IMR-90 (cell line): Measurements from ENCODE around the gene PTPRN2. TPM values are rescaled to one million over a fixed set of nuclear protein-coding genes. Genes with fewer than 3 reads are reported as not detected.

Experiments used
- ATAC-seq: fragments of 200-7000 bp; cut with Tn5 transposase; 2 replicates; pipeline ENCODE4 v1.9.1; 2020; ENCODE audit warnings: low read depth, mild to moderate bottlenecking, moderate library complexity
- BruUV-seq: library from RNA; stranded (reverse); fragments of 400-500 nt; replicated peaks from 2 replicates; lab custom pipeline; 2021; lab: Mats Ljungman, UMichigan
- CTCF ChIA-PET: fragments of 300-600 bp; formaldehyde crosslinking; extraction: SDS; loops from one replicate; lab custom pipeline; 2021; ENCODE audit warnings: antibody characterized with exemption; lab: Yijun Ruan, JAX
- POLR2A ChIA-PET: fragments of 300-600 bp; sonication (Branson Sonifier 250); formaldehyde crosslinking; loops from one replicate; lab custom pipeline; 2022; ENCODE audit warnings: antibody characterized with exemption; ENCODE audit not compliant: unreplicated experiment; lab: Charles Lee
- DNase-seq: peaks from one replicate; pipeline ENCODE4 v3.0.0; 2013
- H2AFZ ChIP-seq: replicated peaks from 2 replicates; pipeline ENCODE3; 2013; ENCODE audit warnings: low read length, mild to moderate bottlenecking; ENCODE audit not compliant: poor library complexity
- H2AK5ac ChIP-seq: 2 replicates; pipeline ENCODE4 v1.6.1; 2013; ENCODE audit warnings: low read depth, low read length, inconsistent platforms
- H2AK9ac ChIP-seq: replicated peaks from 2 replicates; pipeline ENCODE3; 2013; ENCODE audit warnings: mild to moderate bottlenecking, low read depth, low read length, moderate library complexity; ENCODE audit not compliant: poor library complexity
- H2BK120ac ChIP-seq: 2 replicates; pipeline ENCODE4 v1.6.1; 2013; ENCODE audit warnings: low read depth, low read length, inconsistent platforms
- H2BK15ac ChIP-seq: 3 replicates; pipeline ENCODE4 v1.6.1; 2013; ENCODE audit warnings: low read depth, low read length, inconsistent platforms
- H2BK20ac ChIP-seq: 2 replicates; pipeline ENCODE4 v1.6.1; 2013; ENCODE audit warnings: low read depth, mild to moderate bottlenecking, inconsistent platforms, low read length, moderate library complexity
- H2BK5ac ChIP-seq: 2 replicates; pipeline ENCODE4 v1.6.1; 2013; ENCODE audit warnings: mild to moderate bottlenecking, low read depth, low read length, inconsistent platforms; ENCODE audit not compliant: poor library complexity, severe bottlenecking
- H3K14ac ChIP-seq: replicated peaks from 2 replicates; pipeline ENCODE4 v1.6.1; 2013; ENCODE audit warnings: low read depth, low read length, inconsistent platforms
- H3K18ac ChIP-seq: 2 replicates; pipeline ENCODE4 v1.6.1; 2013; ENCODE audit warnings: low read depth, low read length, control low read depth
- H3K23ac ChIP-seq: 2 replicates; pipeline ENCODE4 v1.6.1; 2013; ENCODE audit warnings: low read depth, low read length, inconsistent platforms
- H3K27ac ChIP-seq: 2 replicates; pipeline ENCODE4 v1.5.1; 2013; ENCODE audit warnings: mild to moderate bottlenecking, control low read depth, low read length; ENCODE audit not compliant: insufficient read depth
- H3K27me3 ChIP-seq: 2 replicates; pipeline ENCODE4 v1.6.1; 2013; ENCODE audit warnings: low read length; ENCODE audit not compliant: control insufficient read depth, insufficient read depth
- H3K36me3 ChIP-seq: 2 replicates; pipeline ENCODE4 v1.6.1; 2013; ENCODE audit warnings: low read length, mixed read lengths; ENCODE audit not compliant: control insufficient read depth, insufficient read depth
- H3K4ac ChIP-seq: 2 replicates; pipeline ENCODE4 v1.6.1; 2013; ENCODE audit warnings: low read depth, low read length, inconsistent platforms
- H3K4me1 ChIP-seq: 2 replicates; pipeline ENCODE4 v1.6.1; 2013; ENCODE audit warnings: low read length, mixed read lengths; ENCODE audit not compliant: control insufficient read depth, insufficient read depth
- H3K4me2 ChIP-seq: 2 replicates; pipeline ENCODE4 v1.6.1; 2013; ENCODE audit warnings: low read depth, mild to moderate bottlenecking, control low read depth, low read length, moderate library complexity
- H3K4me3 ChIP-seq: 2 replicates; pipeline ENCODE4 v1.5.1; 2013; ENCODE audit warnings: low read depth, mild to moderate bottlenecking, control low read depth, low read length, moderate library complexity; ENCODE audit not compliant: insufficient read depth
- H3K56ac ChIP-seq: 2 replicates; pipeline ENCODE4 v1.6.1; 2013; ENCODE audit warnings: low read length, inconsistent platforms; ENCODE audit not compliant: insufficient read depth; ENCODE audit errors: extremely low read depth
- H3K79me1 ChIP-seq, 2 experiments: 2 replicates each; pipeline ENCODE4 v1.6.1; 2013; ENCODE audit warnings: low read length in 2 of 2, inconsistent platforms in 1 of 2, low read depth in 1 of 2
- H3K9ac ChIP-seq: 2 replicates; pipeline ENCODE4 v1.6.1; 2013; ENCODE audit warnings: low read depth, low read length, control low read depth
- H3K9me1 ChIP-seq: 2 replicates; pipeline ENCODE4 v1.6.1; 2013; ENCODE audit warnings: low read length, inconsistent platforms; ENCODE audit not compliant: insufficient read depth
- H3K9me3 ChIP-seq: 2 replicates; pipeline ENCODE4 v1.6.1; 2013; ENCODE audit warnings: low read length; ENCODE audit not compliant: control insufficient read depth, insufficient read depth
- H4K20me1 ChIP-seq: 2 replicates; pipeline ENCODE4 v1.6.1; 2013; ENCODE audit warnings: low read length, inconsistent platforms; ENCODE audit not compliant: insufficient read depth
- H4K5ac ChIP-seq: 2 replicates; pipeline ENCODE4 v1.6.1; 2013; ENCODE audit warnings: mild to moderate bottlenecking, low read depth, low read length, control low read depth
- H4K8ac ChIP-seq, 2 experiments: 2 replicates each; pipeline ENCODE4 v1.6.1; 2013; ENCODE audit warnings: low read depth in 2 of 2, low read length in 2 of 2, control low read depth in 1 of 2, inconsistent platforms in 1 of 2
- H4K91ac ChIP-seq: 2 replicates; pipeline ENCODE4 v1.6.1; 2013; ENCODE audit warnings: low read depth, low read length, inconsistent platforms; ENCODE audit not compliant: insufficient read depth
- BHLHE40 ChIP-seq: fragments of 150-350 bp; IDR thresholded peaks from 2 replicates; pipeline ENCODE4 v1.6.1; 2016; ENCODE audit warnings: mild to moderate bottlenecking, low read depth, low read length
- CHD1 ChIP-seq: IDR thresholded peaks from 2 replicates; pipeline ENCODE4 v1.6.1; 2012; ENCODE audit warnings: low read depth, low read length, improper control_type of control experiment
- CTCF ChIP-seq: conservative IDR thresholded peaks from 2 replicates; pipeline ENCODE4 v1.5.1; 2012; ENCODE audit warnings: mild to moderate bottlenecking, low read depth, low read length, improper control_type of control experiment
- POLR2A ChIP-seq: IDR thresholded peaks from 2 replicates; pipeline ENCODE4 v1.6.1; 2012; ENCODE audit warnings: mild to moderate bottlenecking, low read depth, low read length
- RAD21 ChIP-seq: IDR thresholded peaks from 2 replicates; pipeline ENCODE4 v1.6.1; 2012; ENCODE audit warnings: low read length, improper control_type of control experiment
- RCOR1 ChIP-seq: IDR thresholded peaks from 2 replicates; pipeline ENCODE4 v1.6.1; 2012; ENCODE audit warnings: mild to moderate bottlenecking, low read length, improper control_type of control experiment; ENCODE audit not compliant: insufficient replicate concordance
- SMC3 ChIP-seq: fragments of 150-350 bp; IDR thresholded peaks from 2 replicates; pipeline ENCODE4 v1.6.1; 2016; ENCODE audit warnings: low read depth, mild to moderate bottlenecking, antibody characterized with exemption, low read length, moderate library complexity
- WGBS, 2 experiments: methylation state at CpG; one replicate each; pipeline versions ENCODE4 v1.1.5 to v1.1.7; 2013; ENCODE audit warnings: missing lambda C conversion rate in 2 of 2; ENCODE audit not compliant: insufficient read length in 1 of 2; ENCODE audit errors: extremely low coverage in 2 of 2; 5-methylcytosine and 5-hydroxymethylcytosine counted together
- dilution Hi-C: fragments of 300-500 bp; cut with HindIII; formaldehyde crosslinking; loops from one replicate; pipeline ENCODE4 v1.14.3; 2018; ENCODE audit warnings: low sequenced_read_pairs; ENCODE audit not compliant: unreplicated experiment
- in situ Hi-C: fragments of 300-500 bp; cut with MboI; formaldehyde crosslinking; loops from 3 replicates; pipeline ENCODE4 v1.14.3; 2019; ENCODE audit warnings: low sequenced_read_pairs, inconsistent platforms, mixed read lengths
- intact Hi-C: fragments of 100-400 bp; cut with micrococcal nuclease; formaldehyde crosslinking; loops from 2 replicates; pipeline ENCODE4 v1.10.0; 2022
- polyA plus RNA-seq, 3 experiments: library from polyadenylated mRNA; depleted of rRNA; stranded (reverse); fragments of >200 nt; gene quantifications; 2 replicates each; pipeline ENCODE4 v1.2.3, GENCODE V29; 2012; ENCODE audit warnings: low replicate concordance in 1 of 3
- total RNA-seq: library from RNA; depleted of rRNA; stranded (reverse); fragments of >200 nt; gene quantifications from 2 replicates; pipeline ENCODE4 v1.2.3, GENCODE V29; 2012

The PTPRN2 gene
- total and polyA plus RNA-seq, 2 of the 4 experiments (the other 2 are of a cell fraction), result 0.03 TPM; not detected in 1

- H2BK120ac ChIP-seq, result no peak overlapping the region
- DNase-seq, result no peak
- CTCF ChIA-PET, result no interaction called here
- dilution Hi-C loops, result no loop called here
- TF ChIP-seq CHD1 (no peak), SMC3 (no peak), CTCF (no peak), RAD21 (no peak), BHLHE40 (no peak), POLR2A (no peak), RCOR1 (no peak)
- in situ Hi-C loops, result no loop called here
- H4K5ac ChIP-seq, result no peak overlapping the region
- no peak overlapping the region for H2BK20ac ChIP-seq
- H2AK5ac ChIP-seq, result no peak overlapping the region
- H2AFZ ChIP-seq, result no peak overlapping the region
- WGBS, 2 experiments, result 79% methylated on average over 6 of the region's 6 CpGs; no CpG with 5 or more reads in 1 of the 2 experiments
- no peak overlapping the region for H2BK15ac ChIP-seq
- H3K36me3 ChIP-seq, result no peaks in the 10 kb centered on the region
- H3K23ac ChIP-seq, result no peak overlapping the region
- no peak overlapping the region for H2AK9ac ChIP-seq
- H3K56ac ChIP-seq, result no peak overlapping the region
- no peak overlapping the region for H3K18ac ChIP-seq
- intact Hi-C loops, result no loop called here
- H4K91ac ChIP-seq, result no peak overlapping the region
- BruUV-seq, result no TSS peak
- no peaks in the 10 kb centered on the region for H3K9me1 ChIP-seq
- no peak overlapping the region for H3K27ac ChIP-seq
- no peaks in the 10 kb centered on the region for H3K27me3 ChIP-seq
- no peak overlapping the region for H2BK5ac ChIP-seq
- no peak overlapping the region for H3K4ac ChIP-seq
- H3K9me3 ChIP-seq, result peaks cover 55% of the 10 kb centered on the region
- POLR2A ChIA-PET, result no interaction called here
- no peak overlapping the region for H4K8ac ChIP-seq
- no peaks in the 10 kb centered on the region for H4K20me1 ChIP-seq
- H3K79me1 ChIP-seq, result no peaks in the 10 kb centered on the region
- no peak overlapping the region for H3K4me3 ChIP-seq
- no peaks in the 10 kb centered on the region for H3K4me1 ChIP-seq
- no peak overlapping the region for H3K14ac ChIP-seq
- no peak for ATAC-seq
- H3K9ac ChIP-seq, result no peak overlapping the region
- H3K4me2 ChIP-seq, result no peak overlapping the region
Measured at GRCh38 chr7:157995815-157996214, 591.8 kb downstream of the PTPRN2 start.
